ENCODE results near the gene MAF.

The MAF gene

GRCh38 chr16:79589601-79590102, 10.9 kb downstream of the MAF start:
- DNase-seq (ENCODE audit: low read depth in 2 of 2) = no peak

- no peak for DNase-seq (ENCODE audit: low read depth in 2 of 2)
Measured at GRCh38 chr16:79587897-79588296, 12.6 kb downstream of the MAF start.

- DNase-seq (ENCODE audit: low read depth in 2 of 2) = no peak
Measured at GRCh38 chr16:79587296-79587695, 13.2 kb downstream of the MAF start.

- no peak for DNase-seq (ENCODE audit: low read depth in 2 of 2)
Measured at GRCh38 chr16:79582789-79583188, 17.7 kb downstream of the MAF start.

GRCh38 chr16:79580453-79581191, 19.9 kb downstream of the MAF start:
- no peak for DNase-seq (ENCODE audit: low read depth in 2 of 2)

- no peak for DNase-seq (ENCODE audit: low read depth in 2 of 2)
Measured at GRCh38 chr16:79576602-79577001, 23.9 kb downstream of the MAF start.

GRCh38 chr16:79573884-79574283, 26.7 kb downstream of the MAF start:
- DNase-seq (ENCODE audit: low read depth in 2 of 2) = no peak

- DNase-seq (ENCODE audit: low read depth in 2 of 2) = no peak
Measured at GRCh38 chr16:79573071-79573470, 27.5 kb downstream of the MAF start.

- DNase-seq (ENCODE audit: low read depth in 2 of 2) = no peak
Measured at GRCh38 chr16:79571903-79572535, 28.5 kb downstream of the MAF start.

GRCh38 chr16:79571065-79571902, 29.3 kb downstream of the MAF start:
- DNase-seq (ENCODE audit: low read depth in 2 of 2) = no peak

- DNase-seq (ENCODE audit: low read depth in 2 of 2) = no peak
Measured at GRCh38 chr16:79564671-79565107, 35.8 kb downstream of the MAF start.

- no peak for DNase-seq (ENCODE audit: low read depth in 2 of 2)
Measured at GRCh38 chr16:79563921-79564320, 36.6 kb downstream of the MAF start.

- no peak for DNase-seq (ENCODE audit: low read depth in 2 of 2)
Measured at GRCh38 chr16:79562166-79562823, 38.2 kb downstream of the MAF start.

- no peak for DNase-seq (ENCODE audit: low read depth in 2 of 2)
Measured at GRCh38 chr16:79561729-79562128, 38.8 kb downstream of the MAF start.

- no peak for DNase-seq (ENCODE audit: low read depth in 2 of 2)
Measured at GRCh38 chr16:79560923-79561322, 39.6 kb downstream of the MAF start.

- DNase-seq (ENCODE audit: low read depth in 2 of 2) = no peak
Measured at GRCh38 chr16:79560318-79560717, 40.2 kb downstream of the MAF start.

- no peak for DNase-seq (ENCODE audit: low read depth in 2 of 2)
Measured at GRCh38 chr16:79559532-79559931, 41.0 kb downstream of the MAF start.

- no peak for DNase-seq (ENCODE audit: low read depth in 2 of 2)
Measured at GRCh38 chr16:79557421-79557820, 43.1 kb downstream of the MAF start.

- DNase-seq (ENCODE audit: low read depth in 2 of 2) = no peak
Measured at GRCh38 chr16:79554912-79555311, 45.6 kb downstream of the MAF start.

GRCh38 chr16:79550373-79550772, 50.2 kb downstream of the MAF start:
- no peak for DNase-seq (ENCODE audit: low read depth in 2 of 2)

GRCh38 chr16:79547085-79547484, 53.5 kb downstream of the MAF start:
- DNase-seq (ENCODE audit: low read depth in 2 of 2) = no peak
